ENCODE data around the gene GFPT2.

The GFPT2 gene

GRCh38 chr5:180370861-180371641 lies 17.9 kb upstream of the GFPT2 start:
- H3K4me3 ChIP-seq (ENCODE audit: low read length), result no peak overlapping the region
- no peak for TF ChIP-seq ZNF274 (IDR thresholded peaks at IDR 0.05; ENCODE audit: low read depth, low read length)

DNA sequence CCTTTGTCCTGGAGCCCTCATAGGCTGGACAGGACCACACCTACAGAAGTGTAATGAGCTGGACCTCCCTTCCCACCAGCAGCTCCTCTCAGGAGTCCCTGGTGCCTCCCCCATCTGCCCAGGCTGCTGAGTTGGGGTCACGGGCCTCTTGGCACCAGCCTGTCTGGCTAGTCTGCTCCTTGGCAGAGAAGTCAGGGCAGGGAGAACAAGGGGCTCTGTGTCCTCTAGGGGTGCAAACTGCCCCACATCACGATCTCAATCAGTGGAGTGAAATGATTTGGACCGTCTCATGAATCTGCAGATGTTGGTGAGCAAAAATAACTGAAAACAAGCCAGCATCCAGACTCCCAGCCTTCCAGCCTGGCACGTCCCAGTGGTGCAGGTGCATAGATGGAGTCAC lies 14.9 kb upstream of the GFPT2 start:
- TF ChIP-seq ZNF274 (IDR thresholded peaks at IDR 0.05; ENCODE audit: low read depth, low read length), result no peak
- H3K4me3 ChIP-seq (ENCODE audit: low read length), result no peak overlapping the region

GRCh38 chr5:180367300-180367699 lies 14.2 kb upstream of the GFPT2 start:
- H3K4me3 ChIP-seq (ENCODE audit: low read length), result no peak overlapping the region
- no peak for TF ChIP-seq ZNF274 (IDR thresholded peaks at IDR 0.05; ENCODE audit: low read depth, low read length)

- no peak for TF ChIP-seq ZNF274 (IDR thresholded peaks at IDR 0.05; ENCODE audit: low read depth, low read length)
- H3K4me3 ChIP-seq (ENCODE audit: low read length), result no peak overlapping the region
These were observed 13.2 kb upstream of the GFPT2 start for GRCh38 chr5:180366326-180366725.

DNA sequence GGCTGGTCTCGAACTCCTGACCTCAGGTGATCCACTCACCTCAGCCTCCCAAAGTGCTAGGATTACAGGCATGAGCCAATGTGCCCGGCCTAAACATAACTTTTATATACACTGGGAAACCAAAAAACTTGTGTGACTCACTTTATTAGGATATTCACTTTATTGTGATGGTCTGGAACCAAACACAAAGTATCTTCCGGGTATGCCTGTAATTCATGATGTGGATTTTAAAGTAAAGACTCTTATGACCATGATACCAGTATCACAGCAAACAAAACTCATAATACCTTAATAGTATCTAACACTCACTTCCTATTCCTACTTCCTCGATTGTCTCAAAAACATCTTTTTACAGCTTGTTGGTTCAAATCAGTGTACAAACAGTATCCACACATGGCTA lies 12.7 kb upstream of the GFPT2 start:
- H3K4me3 ChIP-seq (ENCODE audit: low read length), result no peak overlapping the region
- TF ChIP-seq ZNF274 (IDR thresholded peaks at IDR 0.05; ENCODE audit: low read depth, low read length), result no peak

- H3K4me3 ChIP-seq (ENCODE audit: low read length), result no peak overlapping the region
- no peak for TF ChIP-seq ZNF274 (IDR thresholded peaks at IDR 0.05; ENCODE audit: low read depth, low read length)
These were observed 11.2 kb upstream of the GFPT2 start for GRCh38 chr5:180364306-180364856.

DNA sequence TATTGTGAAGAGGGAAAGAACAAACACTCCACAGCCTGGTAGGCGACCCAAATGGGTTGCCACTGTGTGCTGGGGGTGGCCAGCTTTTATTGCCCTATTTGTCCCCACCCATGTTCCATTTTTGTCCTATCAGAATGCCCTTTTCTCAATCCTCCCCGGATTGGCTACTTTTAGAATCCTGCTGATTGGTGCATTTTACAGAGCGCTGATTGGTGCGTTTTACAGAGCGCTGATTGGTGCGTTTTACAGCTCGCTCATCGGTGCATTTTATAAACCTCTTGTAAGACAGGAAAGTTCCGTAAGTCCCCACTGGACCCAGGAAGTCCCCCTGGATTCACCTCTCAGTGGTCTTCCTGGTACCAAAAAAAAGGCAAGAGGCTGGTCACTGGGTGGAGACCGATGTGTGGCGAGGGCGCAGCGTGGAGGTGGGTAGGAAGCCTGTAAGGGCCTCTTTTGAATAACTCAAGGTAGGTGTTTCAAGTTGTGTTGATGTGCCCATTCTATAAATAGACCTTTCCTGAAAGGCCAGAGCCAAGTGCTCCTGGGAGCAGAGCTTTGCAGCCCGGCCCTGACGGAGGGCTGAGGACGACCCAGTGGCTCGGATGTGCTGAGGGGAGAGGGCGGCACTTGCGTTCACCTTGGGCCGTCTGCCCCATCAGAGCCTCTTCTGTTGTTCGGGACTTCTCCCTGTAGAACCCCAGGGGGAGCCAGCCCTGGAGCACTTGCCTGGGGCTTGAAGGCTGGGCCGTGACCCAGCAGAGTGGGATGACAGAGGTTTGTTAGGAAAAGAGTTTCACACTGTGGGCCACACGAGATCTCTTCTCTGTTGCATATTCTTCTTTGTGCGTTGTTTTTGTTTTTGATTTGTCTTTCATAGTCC lies 7.2 kb upstream of the GFPT2 start:
- H3K4me3 ChIP-seq (ENCODE audit: low read length), result no peak overlapping the region
- TF ChIP-seq ZNF274 (IDR thresholded peaks at IDR 0.05; ENCODE audit: low read depth, low read length), result no peak

DNA sequence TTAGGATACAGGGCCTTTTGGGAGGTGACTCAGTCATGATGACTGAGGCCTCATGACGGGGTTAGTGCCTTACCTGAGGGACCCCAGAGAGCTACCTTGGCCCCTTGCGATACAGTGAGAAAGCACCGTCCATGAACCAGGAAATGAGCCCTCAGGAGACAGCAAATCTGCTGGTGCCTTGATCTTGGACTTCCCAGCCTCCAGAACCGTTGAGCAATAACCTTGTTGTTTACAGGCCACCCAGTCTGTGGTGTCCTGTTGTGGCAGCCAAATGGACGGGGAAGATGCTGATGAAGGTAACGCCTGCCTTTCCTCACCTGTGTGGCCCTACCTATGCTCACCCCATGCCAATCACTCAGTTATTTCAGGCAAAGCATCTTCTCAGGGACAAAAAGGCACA lies 5.6 kb upstream of the GFPT2 start:
- TF ChIP-seq ZNF274 (IDR thresholded peaks at IDR 0.05; ENCODE audit: low read depth, low read length), result no peak
- H3K4me3 ChIP-seq (ENCODE audit: low read length), result no peak overlapping the region

DNA sequence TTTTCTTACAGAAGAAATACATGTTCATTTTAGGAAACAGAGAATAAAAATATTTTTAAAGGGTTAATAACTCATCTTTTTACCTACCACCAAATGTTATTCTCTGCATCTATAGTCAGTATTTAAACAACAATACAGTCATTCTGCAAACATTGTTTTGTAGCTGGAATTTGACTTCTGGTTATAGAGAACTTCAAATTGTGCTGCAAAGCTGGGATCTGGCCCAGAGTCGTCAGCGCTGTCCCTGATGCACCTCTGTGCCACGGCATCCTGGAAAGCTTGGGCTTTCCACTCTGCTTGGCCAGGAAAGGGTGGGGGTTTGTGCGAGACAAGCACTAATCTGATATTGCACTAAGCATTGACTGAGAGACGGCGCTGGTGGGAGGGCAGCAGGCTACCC lies 5.0 kb upstream of the GFPT2 start:
- no peak for TF ChIP-seq ZNF274 (IDR thresholded peaks at IDR 0.05; ENCODE audit: low read depth, low read length)
- H3K4me3 ChIP-seq (ENCODE audit: low read length), result no peak overlapping the region

GRCh38 chr5:180354966-180355365 lies 1.8 kb upstream of the GFPT2 start:
- no peak overlapping the region for H3K4me3 ChIP-seq (ENCODE audit: low read length)
- no peak for TF ChIP-seq ZNF274 (IDR thresholded peaks at IDR 0.05; ENCODE audit: low read depth, low read length)

- TF ChIP-seq ZNF274 (IDR thresholded peaks at IDR 0.05; ENCODE audit: low read depth, low read length), result no peak
- no peak overlapping the region; the same call in 1 of the 2 replicates for H3K4me3 ChIP-seq (ENCODE audit: low read length)
These were observed 880 bp upstream of the GFPT2 start for GRCh38 chr5:180353980-180354452.

- peak overlapping the region; percentile 5; the same call in 1 of the 2 replicates for H3K4me3 ChIP-seq (ENCODE audit: low read length)
- TF ChIP-seq ZNF274 (IDR thresholded peaks at IDR 0.05; ENCODE audit: low read depth, low read length), result no peak
These were observed 754 bp downstream of the GFPT2 start for GRCh38 chr5:180352116-180353047.

DNA sequence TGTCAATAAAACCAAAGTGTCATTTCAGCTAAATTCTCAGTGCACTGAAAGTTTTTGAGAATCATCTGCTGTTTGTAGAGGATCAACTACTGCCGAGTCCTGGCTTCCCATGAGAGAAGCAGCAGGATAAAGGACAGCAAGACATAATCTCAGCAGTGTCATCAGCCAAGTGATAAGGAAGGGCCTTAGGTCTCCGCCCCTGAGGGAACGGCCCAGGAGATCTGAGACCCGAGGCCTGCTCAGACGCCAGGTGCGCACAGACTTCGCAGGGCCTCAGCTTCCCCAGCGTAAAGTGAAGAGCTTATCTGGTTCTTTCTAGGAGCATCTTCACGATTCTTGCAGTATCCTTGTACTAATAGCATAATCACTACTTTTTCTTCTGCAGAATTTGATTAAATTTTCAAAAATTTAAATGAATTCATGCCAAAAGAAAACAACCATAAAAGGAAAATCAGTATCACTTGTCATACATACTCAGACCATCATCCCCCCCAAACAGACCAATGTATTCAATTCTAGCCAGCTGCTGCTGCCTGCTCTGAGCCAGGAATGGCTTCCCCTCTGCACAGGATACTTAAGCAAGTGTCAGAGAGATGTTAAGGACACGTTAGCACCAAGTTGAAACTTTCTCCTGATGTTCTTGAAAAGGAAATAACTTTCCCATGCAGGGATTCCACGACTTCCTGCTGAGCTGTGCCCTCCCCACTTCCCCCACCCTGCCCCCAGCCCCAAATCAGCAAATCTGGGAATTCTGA lies 2.2 kb downstream of the GFPT2 start:
- no peak overlapping the region for H3K4me3 ChIP-seq (ENCODE audit: low read length)
- no peak for TF ChIP-seq ZNF274 (IDR thresholded peaks at IDR 0.05; ENCODE audit: low read depth, low read length)
